Stimulated activated CD8-positive, alpha-beta memory T cell treated with anti-CD3 and anti-CD28 coated beads, Interleukin-2, amount 100 ng/mL, for 1 hour (primary cell): ENCODE measurements around the gene XPO4.
A peak's percentile ranks its signal among the peaks of the same experiment; 100 is the strongest.
"Not testable (repeated sequence)": the region's sequence is repeated elsewhere in the genome, so short reads cannot be mapped to it uniquely, and the experiment has no call there.

Experiments used
- DNase-seq, 2 donors: peaks; one replicate each; pipeline ENCODE4 v3.0.0-alpha.2; 2020; ENCODE audit warnings: low read depth in 2 of 2

The XPO4 gene

DNA sequence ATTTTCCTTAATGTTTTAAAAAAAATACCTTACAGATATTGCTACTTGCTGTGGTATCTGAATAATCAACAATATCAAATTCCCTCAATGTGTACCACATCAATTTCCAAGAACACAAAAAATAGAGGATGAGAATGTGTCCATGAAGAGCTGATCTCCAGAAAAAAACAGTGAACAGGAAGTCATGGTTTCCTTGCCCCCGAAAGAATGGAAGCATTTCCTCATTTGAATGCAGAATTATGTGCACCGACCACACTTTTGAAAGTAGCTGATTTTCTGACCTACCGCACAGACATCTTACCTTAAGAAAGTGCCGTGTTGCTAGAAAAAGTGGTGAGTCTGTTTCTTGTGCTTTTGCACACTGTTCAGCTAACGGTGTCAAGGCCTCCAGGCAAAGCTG lies 115.4 kb downstream of the XPO4 start:
- DNase-seq, result no peak

DNA sequence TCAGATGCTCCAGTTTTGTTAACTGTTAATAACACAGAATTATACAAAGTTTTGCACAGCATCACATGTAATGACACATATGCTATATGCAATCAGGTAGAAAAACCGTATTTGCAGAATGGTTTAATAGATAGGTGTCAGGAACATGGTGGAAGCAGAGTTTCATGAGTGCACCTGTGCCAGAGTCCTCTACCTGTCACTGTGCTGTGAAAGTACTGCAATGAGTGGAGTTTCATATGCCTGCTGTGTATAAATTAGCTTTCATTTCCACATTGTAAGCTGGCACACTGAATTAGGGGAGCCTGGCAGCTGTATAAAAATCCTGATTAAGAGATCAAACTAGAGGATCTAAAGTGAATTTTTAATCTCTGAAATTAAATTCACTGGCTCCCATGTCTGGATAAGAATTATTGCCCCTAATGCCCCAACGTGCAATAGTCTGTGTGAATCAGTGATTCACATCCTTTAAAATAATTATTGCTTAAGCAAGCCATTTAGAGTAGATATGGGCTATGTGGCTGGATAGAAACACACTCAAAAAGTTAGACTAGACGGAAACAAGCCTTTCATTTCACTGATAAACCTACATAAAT lies 120.3 kb downstream of the XPO4 start:
- no peak for DNase-seq

DNA sequence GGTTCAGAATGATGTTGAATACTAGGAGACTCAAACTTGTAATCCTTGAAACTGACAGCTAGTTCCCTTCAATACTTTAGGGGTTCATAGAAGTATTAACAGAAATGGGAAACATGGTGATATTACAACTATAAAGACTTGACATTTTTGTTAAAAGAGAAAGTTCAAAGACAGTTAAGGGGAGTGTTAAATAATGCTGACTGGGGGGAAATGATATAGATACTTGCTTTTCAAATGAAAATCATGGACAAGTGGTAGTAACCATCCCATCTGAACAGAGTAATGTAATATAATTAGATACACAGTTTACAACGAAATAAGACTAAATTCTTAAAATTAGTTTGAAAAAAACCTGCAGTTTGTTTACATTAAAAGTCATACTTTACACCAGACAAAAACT lies 122.2 kb downstream of the XPO4 start:
- DNase-seq, result no peak

DNA sequence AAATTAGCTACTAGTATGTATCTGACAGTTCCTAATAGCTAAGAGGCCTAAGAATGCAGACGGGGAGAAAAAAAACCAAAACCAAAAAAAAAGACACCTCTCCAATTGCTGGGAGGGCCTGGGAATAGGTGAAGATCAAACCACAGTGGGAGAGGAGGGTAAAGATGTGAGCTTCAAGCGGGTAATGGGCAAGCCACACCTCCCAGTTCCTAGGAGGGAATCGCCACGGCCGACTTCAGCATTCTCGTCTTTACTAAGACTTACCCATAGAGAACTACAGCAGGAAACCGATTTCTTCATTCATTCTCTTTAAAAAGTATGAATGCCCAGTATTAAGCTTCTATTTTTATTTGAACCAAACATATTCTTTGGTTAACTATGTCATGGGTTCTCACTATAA lies 123.1 kb downstream of the XPO4 start:
- no peak for DNase-seq

DNA sequence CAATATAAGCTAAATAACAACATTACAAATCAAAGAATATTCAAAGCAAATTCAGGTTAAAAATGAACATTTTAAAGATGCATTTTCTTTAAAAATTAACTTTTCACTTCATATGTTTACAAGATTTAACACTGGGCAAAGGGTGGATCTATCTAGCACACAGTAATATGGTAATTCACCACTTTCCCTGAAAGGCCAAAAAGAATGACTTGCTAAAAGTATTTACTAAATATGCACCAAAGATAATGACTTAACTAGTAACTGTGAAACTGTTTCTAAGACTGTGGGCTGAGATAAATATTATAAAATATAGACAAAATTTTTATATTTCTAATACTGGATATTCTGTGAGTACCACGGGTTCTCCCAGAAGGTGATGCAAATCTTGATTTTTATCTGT lies 124.2 kb downstream of the XPO4 start:
- no peak for DNase-seq

DNA sequence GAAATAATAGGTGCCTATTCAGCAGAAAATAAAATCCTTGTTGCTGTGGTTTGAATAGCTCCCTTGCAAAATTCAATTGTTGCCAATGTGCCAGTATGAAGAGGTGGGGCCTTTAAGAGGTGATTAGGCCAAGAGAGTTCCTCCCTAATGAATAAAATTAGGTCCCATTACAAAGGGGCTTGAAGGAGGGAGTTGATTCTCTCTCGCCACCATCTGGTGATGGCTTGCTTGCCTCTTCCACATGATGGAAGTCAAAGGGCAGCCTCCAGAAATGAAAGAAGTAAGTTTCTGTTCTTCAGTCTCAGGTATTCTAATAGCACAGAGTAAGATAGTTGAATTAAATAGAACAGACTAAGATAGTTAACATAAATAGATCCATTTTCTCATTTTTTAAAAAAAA lies 125.8 kb downstream of the XPO4 start:
- no peak for DNase-seq

DNA sequence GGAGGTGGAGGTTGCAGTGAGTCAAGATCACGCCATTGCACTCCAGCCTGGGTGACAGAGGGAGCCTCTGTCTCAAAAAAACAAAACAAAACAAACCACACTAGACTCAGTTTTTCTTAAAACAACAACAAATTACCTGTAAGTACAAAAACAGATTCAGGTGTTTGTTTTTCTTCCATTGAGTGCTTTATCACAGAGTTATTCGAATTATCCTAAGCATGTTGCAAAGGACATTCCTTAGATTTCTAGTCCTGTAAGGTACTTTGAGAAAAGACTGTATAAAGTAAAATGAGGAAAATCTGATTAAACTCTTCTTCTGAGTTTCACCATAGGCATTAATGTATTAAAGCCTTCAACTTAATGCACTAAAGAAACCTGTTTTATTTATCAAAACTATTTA lies 126.6 kb downstream of the XPO4 start:
- no peak for DNase-seq

DNA sequence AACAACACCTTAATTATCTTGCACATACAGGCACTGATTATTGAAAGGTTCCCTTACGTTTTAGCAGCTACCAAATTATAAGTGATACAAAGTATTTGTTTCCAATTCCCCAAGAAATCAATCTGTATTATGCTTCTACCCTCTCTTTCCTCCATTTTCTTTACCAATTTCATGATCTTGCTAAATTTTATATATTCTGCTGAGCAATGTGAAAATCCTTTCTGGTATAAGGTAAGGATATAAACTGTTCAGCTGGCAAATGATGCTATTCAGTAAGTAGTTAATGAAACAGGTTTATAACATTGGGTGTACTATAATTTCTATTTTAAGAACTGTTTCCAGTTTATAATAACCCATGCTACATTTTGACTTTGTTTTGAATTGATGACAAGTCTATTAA lies 127.8 kb downstream of the XPO4 start:
- no peak for DNase-seq

DNA sequence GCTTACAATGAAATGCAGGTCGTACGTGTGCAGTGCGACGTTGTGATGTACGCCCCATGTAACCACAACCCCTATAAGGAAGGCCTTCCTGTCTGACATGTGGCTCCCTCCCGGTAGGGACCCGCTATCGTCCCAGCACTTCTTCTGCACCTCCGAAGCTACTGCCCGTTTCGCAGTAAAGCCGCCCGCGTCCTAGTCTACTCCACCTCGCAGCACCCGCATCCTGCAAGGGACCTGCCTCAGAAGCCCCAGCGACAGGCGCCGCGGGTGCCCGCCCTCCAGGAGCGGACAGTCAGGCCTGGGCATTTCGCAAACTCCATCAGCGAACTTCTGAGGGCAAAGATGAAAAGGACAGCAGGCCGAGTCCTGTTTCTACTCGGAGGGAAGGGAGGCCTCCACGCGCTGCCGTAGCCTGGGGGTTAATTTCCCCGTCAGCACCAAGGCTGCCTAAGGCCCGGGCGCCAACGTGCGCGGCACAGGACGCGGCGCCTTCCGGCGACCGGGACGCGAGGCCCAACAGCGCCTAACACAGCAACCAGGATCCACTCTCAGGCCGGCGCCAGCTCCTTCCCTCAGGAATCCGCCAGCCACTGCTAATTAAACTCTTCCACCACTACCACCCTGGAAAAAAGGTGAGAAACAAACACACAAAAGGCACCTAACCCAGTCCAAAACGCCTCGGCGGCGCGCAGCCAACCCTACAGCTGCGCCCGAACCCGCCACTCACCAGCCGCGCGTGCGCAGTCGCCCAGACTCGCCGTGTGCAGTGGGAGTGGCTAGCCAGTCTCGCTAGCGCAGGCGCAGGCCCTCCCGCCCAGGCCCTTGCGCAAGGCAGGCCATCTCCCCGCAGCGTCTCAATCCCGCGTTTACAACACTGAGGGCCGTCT lies 129.1 kb downstream of the XPO4 start, which contains the start of gene EEF1AKMT1:
Gene EEF1AKMT1, minus strand, starts transcription at position 768 of the 887 bp plus-strand sequence. CDS start 16,363 bp downstream, outside the sequence.
- peak; percentile 86 to 90 for DNase-seq

DNA sequence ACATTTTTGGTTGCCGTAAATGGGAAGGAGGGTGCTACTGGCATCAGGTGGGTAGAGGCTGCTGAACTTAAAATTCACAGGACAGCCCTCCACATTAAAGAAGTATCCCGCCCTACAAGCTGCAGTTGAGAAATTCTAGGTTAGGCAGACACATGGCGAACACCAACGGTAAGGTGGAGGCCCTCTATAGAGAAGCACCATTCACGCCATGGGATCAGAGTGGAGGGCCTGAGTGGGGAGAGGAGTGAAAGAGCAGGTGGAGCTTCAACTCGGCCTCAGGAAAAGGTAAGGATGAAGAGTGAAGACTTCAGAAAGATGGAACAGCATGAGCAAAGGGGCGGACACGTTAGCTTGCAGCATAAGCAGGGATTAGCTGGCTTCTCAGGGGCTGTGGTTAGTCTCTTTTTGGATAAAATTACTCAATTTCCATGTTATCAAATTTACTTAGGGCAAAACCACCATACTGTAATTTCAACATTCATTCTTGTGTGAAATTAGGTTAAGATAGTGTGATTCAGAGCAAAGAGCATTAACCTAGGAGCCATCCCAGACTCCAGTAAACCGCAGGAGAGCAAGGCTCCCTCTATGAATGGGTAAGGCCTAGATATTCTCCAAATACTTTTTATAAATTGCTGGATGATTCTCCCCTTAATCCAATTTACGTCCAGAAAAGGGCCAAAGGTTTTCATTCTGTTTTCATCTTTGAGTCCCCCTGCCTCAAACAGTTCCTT lies 130.0 kb downstream of the XPO4 start:
- no peak for DNase-seq

DNA sequence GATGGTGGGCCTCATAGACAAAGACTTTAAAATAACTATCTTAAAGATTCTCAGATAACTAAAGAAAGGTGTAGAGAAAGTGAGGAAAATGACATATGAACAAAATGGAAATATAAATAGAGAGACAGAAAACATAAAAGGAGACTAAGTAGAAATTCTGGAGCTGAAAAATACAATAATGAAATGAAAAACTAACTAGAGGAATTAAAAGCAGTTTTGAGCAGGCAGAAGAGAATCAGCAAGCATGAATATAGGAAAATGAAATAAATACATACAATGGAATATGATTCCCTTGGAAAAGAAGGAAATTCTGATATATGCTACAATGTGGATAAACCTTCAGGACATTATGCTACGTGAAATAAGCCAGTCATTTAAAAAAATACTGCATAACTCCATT lies 132.7 kb downstream of the XPO4 start:
- DNase-seq, result no peak

DNA sequence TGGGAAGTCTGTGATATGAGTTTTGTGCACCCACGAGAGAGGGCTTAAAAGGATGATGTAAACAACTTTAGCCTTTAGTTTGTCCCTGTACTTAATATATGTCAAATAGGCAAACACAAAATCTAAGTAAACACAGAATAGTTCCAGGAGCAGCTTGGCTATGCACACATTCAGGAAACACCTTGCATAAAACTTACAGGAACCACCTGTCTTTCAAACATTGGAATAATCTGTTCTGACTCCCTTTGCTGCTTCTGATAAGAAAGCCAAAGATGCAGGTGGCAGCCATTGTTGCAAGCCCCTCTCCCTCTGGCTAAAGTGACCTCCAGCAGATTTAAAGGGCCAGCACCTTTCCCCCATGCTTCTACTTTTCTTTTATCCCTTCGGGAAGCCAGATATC lies 133.5 kb downstream of the XPO4 start:
- no peak for DNase-seq

DNA sequence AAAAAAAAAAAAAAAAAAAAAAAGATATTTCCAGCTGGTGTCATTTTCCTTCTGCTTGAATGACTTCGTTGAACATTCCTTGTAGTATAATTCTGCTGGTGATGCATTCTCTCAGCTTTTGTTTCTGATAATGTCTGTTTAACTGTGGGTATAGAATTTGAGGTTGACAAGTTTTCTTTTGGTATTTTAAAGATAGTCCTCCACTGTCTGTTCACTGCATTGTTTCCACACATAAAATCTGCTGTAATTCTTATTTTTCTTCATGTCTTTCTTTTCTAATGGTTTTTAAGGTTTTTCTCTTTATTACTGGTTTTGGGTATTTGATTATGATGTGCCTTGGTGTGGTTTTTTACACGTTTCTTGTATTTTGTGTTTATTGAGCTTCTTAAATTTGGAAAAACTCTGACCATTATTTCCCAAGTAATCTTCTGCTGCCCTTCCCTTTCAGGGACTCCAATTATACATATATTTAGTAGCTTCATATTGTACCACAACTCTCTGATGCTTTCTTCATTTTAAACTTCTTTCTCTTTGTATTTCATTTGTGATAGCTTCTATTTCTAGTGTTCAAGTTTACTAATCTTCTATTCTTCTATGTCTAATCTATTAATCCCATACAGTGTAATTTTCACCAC lies 135.1 kb downstream of the XPO4 start:
- no peak for DNase-seq

DNA sequence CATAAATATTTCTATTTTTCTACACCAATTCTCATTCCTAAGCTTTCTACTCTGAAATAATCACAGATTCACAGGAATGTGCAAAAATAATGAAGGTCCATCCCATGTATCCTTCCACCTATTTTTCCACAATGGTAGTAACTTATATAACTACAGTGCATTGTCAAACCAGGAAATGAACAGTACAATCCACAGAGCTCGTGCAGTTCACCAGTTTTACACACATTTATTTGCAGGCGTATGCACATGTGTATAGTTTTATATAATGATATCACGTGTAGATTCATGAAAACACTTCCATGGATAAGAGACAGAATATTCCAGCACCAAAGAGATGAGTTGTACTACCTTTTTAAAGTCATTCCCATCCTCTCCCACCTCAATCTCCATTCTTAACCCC lies 141.7 kb downstream of the XPO4 start:
- no peak for DNase-seq

DNA sequence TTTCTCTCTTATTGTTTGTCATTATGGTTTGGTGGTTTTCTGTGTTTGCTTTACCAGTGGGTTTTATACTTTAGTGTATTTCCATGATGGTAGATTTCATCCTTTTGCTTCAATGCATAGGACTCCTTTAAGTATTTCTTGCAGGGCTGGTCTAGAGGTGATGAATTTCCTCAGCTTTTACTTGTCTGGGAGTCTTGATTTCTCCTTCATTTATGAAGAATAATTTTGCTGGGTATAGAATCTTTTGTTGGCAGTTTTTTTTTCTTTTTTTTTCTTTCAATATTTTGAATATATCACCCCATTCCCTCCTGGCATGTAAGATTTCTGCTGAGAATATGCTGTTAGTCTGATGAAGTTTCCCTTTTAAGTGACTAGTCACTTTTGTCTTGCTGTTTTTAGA lies 148.5 kb downstream of the XPO4 start:
- DNase-seq, result no peak

DNA sequence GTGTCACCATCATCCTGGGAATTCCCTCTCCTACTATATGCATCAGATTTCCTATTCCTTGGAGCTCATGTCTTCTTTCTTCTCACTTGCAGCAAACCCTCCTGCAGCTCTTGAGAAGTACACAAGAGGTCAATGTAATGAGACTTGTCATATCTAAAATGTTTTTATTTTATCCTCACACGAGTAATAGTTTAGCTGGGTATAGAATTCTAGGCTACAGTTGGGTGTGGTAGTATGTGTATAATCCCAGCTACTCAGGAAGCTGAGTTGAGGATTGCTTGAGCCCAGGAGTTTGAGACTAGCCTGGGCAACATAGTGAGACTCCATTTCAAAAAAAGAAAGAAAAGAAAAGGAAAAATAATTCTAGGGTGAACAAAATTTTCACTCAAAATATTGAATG lies 153.2 kb downstream of the XPO4 start:
- DNase-seq, result no peak

DNA sequence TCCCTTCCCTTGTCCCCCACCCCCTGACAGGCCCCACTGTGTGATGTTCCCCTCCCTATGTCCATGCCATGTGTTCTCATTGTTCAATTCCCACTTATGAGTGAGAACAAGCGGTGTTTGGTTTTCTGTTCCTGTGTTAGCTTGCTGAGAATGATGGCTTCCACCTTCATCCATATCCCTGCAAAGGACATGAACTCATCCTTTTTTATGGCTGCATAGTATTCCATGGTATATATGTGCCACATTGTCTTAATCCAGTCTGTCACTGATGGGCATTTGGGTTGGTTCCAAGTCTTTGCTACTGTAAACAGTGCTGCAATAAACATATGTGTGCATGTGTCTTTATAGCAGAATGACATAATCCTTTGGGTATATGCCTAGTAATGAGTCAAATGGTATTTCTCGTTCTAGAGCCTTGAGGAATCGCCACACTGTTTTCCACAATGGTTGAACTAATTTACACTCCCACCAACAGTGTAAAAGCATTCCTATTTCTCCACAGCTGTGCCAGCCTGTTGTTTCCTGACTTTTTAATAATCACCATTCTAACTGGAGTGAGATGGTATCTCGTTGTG lies 158.6 kb downstream of the XPO4 start:
- not testable (repeated sequence) for DNase-seq

DNA sequence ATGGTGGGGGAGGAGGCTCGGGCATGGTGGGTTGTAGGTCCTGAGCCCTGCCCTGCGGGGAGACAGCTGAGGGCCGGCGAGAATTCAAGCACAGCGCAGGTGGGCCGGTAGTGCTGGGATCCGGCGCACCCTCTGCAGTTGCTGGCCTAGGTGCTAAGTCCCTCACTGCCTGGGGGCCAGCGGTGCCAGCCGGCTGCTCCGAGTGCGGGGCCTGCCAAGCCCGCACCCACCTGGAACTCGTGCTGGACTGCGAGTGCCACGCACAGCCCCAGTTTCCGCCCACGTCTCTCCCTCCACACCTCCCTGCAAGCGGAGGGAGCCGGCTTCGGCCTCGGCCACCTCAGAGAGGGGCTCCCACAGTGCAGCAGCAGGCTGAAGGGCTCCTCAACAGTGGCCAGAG lies 162.5 kb downstream of the XPO4 start:
- no peak for DNase-seq

DNA sequence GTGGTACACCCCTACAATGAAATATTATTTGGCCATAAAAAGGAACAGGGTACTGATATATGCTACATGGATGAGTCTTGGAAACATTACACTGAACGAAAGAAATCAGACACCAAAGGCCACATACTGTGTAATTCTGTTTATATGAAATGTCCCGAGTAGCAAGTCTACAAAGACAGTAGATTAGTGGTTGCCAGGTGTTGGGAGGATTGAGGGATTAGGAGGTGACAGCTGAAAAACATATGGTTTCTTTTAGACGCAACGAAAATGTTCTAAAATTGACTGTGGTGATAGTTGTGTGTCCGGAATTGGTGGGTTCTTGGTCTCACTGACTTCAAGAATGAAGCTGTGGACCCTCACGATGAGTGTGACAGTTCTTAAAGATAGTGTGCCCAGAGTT lies 163.9 kb downstream of the XPO4 start:
- DNase-seq, result no peak

DNA sequence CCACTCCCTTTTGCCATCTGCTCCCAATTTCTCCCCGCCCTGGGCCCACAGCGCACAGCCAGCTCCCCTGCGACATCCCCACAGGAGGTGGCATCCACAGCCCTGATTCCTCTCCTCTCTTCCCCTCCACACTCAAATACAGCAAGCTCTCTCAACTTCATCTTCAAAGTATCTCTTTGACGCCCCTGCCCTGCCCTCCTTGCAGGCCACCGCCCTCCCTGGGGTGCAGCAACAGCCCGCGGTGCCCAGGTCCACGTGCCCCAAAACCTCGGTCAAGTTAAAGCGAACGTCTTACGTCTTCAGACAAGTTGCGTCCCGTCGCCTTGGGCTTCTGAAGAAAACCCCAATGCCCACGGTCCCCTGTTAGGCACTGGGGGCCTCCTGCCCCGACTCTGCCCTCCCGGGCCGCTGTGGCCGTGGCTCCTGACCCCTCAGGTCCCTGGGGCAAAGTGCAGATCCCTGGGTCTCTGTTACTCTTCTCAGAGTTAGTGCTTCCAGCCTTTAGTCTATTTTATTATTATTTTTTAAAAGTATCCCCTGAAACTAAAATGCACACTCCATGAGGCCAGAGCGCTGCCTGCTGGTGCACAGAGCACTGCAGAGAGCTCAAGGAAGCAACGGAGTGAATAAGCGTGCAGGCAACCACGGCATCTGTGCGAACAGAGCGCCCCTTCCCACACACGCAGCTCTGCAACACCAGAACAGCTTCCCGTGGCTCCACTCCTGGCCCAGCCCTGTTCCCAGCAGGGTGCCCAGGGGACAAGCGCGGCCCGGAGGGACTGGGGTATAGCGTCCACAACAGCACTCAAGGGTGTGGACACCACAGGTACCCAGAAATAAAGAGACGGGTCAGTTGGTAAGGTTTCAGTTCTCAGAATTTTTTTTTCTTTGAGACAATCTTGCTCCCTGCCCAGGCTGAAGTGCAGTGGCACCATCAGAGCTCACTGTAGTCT lies 172.6 kb downstream of the XPO4 start:
- no peak for DNase-seq
